IPS-NIHi7 (cell line): ENCODE measurements around the gene FAHD1.
"Not testable (repeated sequence)": the region's sequence is repeated elsewhere in the genome, so short reads cannot be mapped to it uniquely, and the experiment has no call there.

Experiments
- DNase-seq: peaks from one replicate; pipeline ENCODE4 v3.0.0; 2012; ENCODE audit warnings: mixed read lengths; ENCODE audit errors: extremely low spot score

FAHD1 gene

DNA sequence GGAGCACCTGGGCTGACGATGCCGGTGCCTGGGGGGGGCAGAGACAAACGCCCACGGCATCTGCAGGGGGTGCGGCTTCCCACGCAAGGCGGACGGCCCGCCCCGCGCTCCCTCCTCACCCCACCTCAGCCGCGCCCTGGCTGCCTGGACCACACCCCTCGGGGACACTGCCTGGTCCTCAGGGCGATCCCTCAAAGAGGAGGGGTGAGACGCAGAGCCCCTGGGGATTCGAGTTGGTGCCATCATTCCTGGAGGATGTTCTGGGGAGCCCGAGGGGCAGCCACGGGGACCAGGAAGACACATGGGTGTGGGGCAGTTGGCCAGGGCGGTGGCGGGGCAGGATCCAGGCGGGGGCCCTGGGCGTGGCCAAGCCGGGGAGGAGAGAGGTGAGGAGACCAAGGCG, 37.4 kb upstream of the FAHD1 start:
- DNase-seq = no peak

DNA sequence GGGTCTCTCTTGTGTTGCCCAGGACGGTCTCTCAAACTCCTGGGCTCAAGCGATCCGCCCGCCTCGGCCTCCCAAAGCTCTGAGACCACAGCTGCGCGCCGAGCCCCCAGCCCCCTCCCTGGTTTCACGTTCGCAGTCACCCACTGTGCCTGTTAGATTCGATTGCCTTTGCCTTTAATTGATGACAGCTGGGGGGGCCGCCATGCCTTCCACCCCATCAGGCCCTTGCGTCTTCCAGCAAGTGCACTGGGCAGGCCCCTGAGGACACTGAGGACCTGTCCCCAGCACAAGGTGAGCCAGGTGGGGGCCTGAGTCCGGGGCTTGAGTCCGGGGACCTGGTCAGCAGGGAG, 36.8 kb upstream of the FAHD1 start:
- no peak for DNase-seq

DNA sequence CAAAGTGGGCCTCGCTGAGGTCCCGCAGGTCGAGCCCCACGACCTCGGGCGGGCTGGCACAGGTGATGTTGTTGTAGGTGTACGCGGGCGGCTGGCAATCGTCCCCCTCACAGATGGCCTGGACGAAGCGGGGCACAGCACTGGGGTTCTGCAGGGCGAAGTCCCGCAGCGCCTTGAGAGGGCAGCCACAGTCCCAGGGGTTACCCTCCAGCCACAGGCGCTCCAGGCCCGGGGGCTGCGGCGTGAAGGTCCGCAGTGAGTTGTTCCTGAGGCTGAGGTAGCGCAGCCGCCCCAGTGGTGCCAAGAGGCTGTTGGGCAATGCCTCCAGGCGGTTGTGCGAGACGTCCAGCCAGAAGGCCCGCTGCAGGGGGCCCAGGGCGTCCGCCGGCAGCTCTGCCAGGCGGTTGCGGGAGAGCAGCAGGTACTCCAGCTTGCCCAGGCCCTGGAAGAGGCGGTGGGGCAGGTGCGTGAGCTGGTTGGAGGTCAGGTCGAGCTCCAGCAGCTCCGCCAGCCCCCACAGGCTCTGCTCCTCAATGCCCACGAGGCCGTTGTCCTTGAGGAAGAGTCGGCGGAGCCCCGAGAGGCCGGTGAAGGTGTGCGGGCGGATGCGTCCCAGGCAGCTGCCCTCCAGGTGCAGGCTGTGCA, 36.3 kb upstream of the FAHD1 start:
- DNase-seq = no peak

DNA sequence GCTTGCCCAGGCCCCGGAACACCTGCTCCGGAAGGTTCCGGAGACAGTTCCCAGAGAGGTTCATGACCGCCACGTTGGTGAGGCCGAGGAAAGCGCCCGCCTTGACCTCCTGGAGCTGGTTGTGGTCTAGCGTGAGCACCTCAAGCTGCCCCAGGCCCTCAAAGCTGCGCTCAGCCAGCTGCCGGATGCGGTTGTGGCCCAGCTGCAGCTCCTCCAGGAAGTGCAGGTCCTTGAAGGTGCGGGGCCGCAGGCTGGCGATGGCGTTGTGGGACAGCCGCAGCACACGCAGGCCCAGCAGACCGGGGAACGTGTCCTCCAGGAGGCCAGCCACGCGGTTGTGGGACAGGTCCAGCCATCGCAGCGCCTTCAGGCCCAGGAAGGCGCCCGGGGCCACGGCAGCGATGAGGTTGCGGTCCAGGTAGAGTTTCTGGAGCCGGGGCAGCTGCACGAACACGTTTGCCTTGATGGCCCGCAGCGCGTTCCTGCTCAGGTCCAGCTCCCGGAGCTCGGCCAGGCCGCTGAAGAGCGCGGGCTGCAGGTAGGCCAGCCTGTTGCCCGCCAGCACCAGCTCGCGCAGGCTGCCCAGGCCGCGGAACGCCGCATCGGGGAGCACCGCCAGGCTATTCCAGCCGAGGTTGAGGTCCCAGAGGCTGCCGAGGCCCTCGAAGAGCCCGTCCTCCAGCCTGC, 35.6 kb upstream of the FAHD1 start:
- DNase-seq = no peak

DNA sequence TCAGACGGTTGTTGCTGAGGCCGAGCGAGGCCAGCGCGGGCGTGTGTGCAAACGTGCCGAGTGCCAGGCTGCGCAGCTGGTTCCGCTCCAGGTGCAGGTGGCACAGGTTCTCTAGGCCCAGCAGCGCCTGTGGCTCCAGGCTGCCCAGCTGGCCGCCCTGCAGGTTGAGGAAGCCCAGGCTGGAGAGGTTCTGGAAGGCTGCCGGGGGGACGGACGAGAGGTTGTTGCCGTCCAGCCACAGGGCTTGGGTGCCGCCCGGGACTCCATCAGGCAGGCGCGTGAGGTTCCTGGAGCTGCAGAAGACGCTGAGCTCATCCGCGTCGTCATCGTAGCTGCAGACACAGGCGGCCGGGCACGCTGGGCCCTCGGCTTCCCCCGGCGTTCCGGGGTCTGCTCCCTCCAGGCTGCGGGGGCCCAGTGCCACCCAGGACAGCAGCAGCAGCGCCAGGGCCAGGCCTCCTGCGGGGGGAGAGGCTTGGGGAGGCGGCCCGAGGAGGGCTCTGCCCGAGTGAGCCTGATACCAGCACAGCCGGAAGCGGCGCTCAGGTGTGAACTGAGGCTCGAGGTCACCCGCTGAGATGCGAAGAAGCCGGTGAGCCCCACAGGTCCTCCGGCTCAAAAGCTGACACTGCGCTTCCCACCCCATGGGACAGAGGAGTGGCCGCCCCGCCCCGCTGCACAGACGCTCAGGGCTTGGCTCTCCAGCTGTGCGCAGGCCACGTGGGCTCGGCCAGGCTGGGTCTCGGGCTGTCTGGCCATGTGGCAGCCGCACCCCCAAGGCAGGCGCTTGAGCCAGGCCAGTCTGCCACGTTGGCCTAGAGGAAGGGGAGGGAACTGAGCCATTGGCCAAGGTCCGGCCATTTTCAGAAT, 34.8 kb upstream of the FAHD1 start:
- no peak for DNase-seq

DNA sequence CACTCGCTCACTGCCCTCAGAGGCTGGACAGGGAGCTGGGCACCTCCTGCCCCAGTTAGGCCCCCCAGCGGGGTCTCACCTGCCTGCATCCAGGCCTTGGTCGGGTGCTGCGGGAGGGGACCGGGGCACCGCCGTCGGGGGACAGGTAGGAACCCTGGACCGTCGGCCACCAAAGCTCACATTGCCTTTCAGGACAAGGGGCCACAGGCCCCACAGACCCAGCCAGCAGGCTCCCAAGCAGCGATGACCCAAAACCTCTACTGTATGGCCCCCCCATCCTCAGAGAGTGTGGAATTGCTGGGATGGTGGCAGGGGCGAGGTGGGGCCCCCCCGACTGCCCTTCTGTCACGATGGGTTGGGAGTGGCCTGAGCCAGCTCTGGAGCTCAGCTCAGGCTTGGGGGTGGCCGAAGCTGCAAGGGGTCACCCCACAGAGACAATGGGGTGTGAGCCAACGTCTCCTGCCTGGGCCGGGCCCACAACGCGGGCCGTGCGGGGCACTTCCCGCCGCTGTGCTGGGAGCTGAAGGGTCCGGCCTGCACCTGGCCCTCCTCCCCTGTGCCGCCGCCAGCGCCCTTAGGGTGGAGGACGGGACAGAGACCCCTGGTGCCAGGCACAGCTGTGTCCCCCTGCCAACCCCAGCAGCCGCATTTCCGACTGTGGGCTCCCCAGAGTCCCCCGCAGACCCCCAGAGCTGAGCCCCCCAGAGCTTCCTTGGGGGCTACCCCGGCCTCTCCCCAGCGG, 34.0 kb upstream of the FAHD1 start:
- DNase-seq = no peak

DNA sequence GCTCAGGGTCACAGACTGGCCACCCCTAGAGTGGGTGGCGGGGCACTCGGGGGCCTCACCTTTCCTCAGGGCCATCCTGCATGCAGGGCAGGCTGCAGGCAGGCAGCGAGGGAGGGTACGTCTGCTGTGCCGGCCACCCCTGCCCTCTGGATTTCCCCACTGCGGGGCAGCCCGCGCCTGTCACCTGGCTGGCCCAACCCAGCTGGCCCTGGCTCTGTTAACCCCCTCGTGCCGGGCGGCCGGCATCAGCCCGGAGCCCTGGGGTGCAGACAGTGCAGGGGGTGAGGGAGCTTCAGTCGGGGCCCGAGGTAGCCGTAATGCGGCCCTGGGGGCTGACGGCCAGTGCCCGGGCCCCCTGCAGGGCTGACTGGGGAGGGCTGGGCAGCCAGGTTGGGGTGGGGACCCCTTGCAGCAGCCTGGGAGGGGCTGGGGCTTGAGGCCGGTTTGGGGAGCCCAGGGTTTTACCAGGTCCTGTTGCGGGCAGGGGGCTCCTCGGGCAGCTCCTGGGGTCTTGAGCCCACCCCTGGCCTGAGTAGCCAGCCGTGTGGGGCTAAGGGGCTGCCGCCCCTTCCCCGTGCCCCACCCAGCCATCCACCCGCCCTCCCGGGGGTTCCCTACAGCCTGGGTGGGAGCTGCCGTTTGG, 33.3 kb upstream of the FAHD1 start, which contains the start of gene IGFALS:
Gene IGFALS, minus strand, starts transcription at position 128 of the 643 bp plus-strand sequence. Its CDS starts 53 bp downstream, at position 75.
- no peak for DNase-seq

DNA sequence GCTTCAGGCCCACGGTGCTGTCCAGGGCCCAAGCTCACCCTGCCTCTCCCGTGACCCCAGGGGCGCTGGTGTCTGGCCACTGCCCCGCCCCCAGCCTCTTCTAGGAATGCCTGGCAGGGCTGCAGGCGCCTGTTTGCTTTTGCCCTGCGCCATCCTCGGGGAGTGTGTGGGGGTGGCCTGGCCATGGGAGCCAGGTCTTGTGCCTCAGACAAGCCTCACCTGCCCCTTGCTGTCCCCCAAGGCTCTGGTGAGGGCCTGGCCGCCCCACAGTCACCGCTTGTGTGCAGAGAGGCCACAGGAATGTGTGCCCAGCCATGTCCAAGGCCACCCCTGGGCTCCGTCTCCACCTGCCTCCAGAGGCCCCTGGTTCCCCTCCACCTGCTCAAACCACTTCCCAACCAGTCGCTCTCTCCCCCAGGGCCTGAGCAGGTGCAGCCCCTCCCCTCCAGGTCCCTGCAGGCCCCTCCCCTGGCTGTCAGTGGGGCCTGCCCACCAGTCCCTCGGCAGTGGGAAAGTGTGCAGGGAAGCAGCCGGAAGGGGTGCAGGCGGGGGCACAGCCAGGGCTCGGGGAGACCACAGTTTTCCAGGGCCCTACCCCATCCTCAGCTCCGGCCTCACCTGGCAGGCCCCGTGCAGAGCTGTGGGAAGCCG, 32.7 kb upstream of the FAHD1 start:
- no peak for DNase-seq

DNA sequence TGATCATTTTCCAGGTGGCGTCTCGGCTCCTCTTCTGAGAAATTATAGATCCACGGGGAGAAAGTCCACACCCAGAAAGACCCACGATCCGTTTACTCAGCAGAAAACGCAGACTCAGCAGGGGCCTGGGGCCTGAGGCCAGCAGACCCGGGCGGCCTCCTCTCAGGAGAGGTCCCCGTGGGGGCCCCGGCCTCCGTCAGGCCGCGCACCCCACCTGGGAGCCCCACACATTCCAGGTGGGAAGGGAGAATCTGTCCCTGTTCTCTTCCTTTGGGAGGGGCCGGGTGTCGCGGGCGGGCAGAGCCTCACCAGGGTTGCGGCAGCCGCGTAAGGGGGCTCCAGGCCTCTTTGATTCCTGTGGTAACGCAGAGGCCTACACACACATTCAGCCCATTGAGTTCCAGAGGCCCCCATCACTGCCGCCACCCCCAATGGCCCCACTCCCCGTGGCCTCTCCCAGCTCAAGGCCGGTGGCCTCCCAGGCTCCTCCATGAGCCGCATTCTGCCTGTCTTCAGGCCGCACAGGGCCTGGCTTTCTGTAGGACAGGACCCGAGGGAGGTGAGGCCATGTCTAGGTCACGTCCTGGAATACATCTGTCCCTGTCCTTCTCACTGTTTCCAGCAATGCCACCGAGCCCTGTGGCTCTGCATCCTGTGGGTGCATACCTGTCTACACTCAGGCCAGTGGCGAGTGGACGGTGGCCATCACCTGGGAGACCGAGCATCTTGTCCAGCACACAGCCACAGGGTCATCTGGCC, 31.9 kb upstream of the FAHD1 start:
- DNase-seq = no peak

DNA sequence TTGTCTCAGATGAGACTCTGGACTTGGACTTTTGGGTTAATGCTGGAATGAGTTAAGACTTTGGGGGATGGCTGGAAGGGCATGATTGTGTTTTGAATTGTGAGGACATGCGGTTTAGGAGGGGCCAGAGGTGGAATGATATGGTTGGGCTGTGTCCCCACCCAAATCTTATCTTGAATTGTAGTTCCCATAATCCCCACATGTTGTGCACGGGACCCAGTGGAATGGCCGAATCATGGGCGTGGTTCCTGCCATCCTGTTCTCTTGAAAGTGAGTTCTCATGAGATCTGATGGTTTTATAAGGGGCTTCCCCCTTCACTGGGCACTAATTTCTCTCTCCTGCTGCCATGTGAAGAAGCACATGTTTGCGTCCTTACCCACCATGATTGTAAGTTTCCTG, 27.7 kb upstream of the FAHD1 start:
- not testable (repeated sequence) for DNase-seq

DNA sequence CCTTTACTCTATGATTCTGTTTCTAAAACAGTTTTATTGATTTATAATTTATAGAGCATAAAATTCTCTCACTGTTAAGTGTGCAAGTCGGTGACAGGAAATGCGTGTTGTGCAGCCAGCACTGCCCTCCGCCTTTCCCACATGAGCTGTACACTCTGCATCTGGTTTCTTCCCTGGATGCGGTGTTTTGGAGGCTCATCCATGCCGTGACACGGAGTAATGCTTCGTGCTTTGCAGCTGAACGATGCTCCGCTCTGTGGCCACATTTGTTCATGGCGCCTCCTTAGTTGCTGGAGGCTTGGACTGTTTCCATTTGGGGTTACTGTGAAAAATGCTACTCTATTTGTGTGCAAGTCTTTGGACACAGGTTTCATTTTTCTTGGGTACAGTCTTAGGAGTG, 26.3 kb upstream of the FAHD1 start:
- DNase-seq = no peak

DNA sequence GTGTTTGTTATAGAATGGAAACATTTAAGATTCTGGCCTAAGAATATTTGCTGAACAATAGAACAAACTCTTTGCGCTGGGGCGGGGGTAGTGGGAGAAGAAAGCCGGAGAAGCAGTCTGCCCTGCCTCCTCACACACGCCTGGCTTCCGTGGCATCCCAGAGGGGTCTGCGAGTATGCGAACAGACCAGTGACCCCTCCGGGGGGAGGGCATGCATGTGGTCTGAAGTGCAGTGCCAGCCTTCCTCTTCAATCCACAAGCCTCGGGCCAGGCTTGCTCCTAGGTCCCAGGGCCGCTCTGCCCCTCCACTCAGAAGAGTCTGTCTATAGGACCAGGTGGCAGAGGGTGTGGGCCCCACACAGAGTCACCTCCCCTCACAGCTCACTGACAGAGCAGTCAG, 19.4 kb upstream of the FAHD1 start:
- DNase-seq = no peak

DNA sequence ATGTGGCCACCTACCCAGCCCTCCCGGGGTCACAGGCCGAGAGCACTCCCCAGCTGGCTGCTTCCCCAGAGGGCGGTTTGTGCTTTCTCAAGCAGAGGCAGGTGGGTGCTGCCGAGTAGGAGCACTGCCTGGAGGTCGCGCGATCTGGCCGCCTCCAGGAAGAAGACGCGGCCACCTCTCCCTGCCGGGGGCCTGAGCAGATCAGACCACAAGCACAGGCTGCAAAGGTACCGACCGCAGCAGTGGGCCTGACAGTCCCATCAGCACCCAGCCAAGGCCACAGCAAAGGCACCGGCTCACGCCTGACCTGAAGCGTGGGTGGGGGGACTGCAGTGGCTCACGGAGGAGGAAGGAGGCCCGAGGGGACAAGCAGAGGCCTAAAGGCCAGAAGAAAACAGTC, 18.3 kb upstream of the FAHD1 start:
- no peak for DNase-seq

DNA sequence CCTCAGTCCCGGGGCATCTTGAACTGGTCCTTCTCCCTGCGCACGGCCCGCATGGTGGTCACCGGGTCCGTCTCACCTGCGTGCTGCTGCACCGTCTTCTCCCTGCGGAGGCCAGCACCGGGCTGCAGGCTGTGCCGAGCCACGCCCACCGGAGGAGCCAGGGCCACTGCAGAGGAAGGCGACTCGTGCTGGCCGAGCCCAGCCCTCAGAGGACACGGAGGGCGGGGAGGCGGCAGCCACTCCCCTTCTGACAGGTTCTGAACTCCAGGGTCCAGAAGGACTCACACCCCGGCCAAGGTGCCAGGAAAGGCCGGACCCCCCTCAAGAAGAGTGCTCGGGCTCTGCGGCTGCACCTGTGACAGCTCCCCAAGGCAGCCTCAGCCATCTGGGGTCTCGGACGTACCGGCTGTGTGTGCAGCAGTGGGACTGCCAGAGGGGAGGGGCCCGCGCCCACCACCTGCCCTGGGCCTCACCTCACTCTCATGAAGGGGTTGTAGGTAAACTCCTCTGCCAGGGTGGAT, 17.7 kb upstream of the FAHD1 start:
- DNase-seq = peak; percentile 70

DNA sequence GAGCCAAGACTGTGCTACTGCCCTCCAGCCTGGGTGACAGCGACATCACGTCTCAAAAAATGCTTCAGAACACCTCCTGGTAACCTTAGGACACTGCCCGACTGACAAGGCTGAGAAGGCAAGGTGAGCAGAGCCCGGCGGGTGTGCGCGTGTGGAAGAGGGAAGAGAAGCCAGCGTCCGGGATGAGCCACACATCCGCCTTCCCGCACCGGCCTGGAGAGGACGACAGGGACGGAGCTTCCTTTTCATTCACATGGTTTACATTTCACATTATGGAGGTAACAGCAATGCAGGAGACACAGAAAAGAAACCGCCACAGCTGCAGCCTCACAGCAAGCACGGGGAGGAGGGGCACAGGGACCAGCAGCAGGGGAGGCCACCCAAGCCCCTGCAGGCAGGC, 16.9 kb upstream of the FAHD1 start:
- no peak for DNase-seq

DNA sequence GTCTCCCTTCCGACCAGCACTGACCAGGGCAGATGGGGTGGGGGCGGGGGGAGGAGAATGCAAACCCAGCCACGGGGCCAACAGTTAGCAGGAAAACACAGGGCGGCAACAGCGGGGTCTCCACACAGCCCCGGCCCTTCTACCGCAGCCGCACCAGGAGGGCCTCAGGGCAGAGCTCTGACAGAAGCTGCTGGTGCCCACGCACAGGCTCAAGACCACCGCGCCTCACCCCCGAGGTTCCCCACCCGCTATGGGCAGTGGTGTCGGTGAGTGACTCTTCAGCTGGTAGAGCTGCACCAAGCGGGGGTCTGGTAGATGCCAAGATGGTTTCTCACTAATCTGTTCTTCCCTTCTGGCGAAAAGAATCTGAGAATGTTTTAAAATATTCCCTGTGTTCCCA, 16.5 kb upstream of the FAHD1 start:
- no peak for DNase-seq

DNA sequence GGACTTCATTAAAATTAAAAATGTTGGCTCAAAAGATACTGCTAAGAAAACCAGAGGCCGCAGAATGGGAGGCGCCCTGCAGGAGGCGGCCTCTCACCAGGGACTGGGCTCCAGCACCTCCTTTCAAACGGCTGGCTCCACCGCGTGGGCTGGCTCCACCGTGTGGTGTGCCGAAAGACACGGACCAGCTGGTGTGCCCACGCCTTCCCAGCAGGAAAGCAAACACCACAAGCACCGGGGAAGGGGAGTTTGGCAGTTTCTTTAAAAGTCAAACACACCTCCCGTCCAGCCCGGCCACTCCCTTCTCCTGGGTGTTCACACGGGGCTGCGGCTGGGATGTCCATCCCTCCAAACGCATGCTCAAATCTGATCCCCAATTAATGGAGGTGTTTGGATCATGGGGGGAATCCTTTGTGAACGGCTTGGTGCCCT, 14.3 kb upstream of the FAHD1 start:
- peak; percentile 81 for DNase-seq

DNA sequence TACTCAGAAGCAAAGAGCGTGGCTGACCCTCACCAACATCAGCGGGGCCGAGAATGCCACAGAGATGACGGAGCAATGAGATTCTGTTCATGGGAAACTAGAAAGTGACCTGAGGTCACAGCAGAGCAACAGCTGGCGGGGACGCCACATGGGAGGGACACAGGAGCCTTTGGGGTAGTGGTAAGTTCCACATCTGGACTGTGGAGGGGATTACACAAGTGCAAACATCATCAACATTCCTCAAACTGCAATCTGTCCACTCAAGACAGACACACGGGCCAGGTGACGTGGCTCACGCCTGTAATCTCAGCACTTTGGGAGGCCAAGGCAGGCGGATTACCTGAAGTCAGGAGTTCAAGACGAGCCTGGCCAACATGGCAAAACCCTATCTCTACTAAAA, 11.5 kb upstream of the FAHD1 start:
- no peak for DNase-seq

DNA sequence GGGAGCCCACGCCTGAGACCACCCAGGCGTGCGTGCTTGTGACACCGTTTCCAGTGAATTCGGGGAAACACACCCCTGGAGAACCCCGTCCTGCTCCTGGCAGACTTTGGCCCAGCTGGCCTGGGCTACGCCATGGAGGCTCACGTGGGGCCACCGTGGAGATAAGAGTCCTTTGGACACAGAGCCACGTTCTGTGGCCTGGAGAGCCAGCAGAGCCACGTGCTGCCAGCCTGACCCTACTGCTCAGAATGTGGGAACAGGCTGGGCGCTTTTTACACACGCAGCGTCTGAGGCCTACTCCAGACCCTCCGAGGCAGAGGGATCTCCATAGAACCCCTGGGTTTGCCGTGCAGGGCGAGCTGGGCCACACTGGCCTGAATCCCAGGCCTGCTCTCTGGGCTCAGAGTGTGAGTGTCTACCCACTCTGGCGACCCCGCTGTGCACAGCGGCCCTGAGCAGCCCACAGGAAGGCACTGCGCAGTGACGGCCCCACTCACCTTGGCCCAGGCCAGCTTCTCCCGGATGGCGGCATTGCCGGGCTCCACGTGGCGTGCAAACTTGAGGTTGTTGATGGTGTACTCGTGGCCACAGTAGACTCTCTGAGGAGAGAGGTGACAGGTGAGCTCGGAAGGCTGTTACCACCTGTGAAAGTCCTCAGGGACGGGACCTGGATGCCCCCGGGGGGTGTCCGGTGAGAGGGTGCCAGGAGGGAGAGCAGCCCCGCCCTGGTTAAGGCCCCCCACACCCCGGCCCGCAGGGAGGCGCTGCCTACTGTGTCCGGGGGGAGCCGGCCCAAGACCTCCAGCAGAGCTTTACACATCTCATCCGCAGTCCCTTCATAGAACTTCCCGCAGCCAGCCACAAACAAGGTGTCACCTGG, 10.4 kb upstream of the FAHD1 start:
- no peak for DNase-seq
